Neural cell (in vitro differentiated cells): ENCODE results near the gene PRKCA. TPM values are rescaled to one million over a fixed set of nuclear protein-coding genes. Genes with fewer than 3 reads are reported as not detected.
"Not testable (repeated sequence)": the region's sequence is repeated elsewhere in the genome, so short reads cannot be mapped to it uniquely, and the experiment has no call there.

Source experiments
- H2AFZ ChIP-seq: fragments of 200-600, 300-800 bp; sonication (generic), shearing (Covaris generic); 2 replicates; pipeline ENCODE4 v1.6.0; 2014; ENCODE audit warnings: low read depth, mild to moderate bottlenecking, antibody characterized with exemption, low read length, moderate library complexity
- H3F3A ChIP-seq: fragments of 200-600 bp; shearing (Covaris generic); 2 replicates; pipeline ENCODE4 v1.6.1; 2016; ENCODE audit warnings: mild to moderate bottlenecking, moderate library complexity, mixed read lengths, antibody characterized with exemption, low read length; ENCODE audit not compliant: insufficient read depth, poor library complexity, severe bottlenecking
- H3K27ac ChIP-seq: fragments of 200-600, 300-800 bp; sonication (generic), shearing (Covaris generic); 2 replicates; pipeline ENCODE4 v1.5.1; 2014; ENCODE audit warnings: mild to moderate bottlenecking, low read length, moderate library complexity
- H3K27me3 ChIP-seq: fragments of 300-800, 200-600 bp; sonication (generic), shearing (Covaris generic); 2 replicates; pipeline ENCODE4 v1.6.0; 2014; ENCODE audit warnings: mild to moderate bottlenecking, low read depth, low read length, moderate library complexity; ENCODE audit not compliant: insufficient read depth
- H3K36me3 ChIP-seq: fragments of 300-800, 200-600 bp; sonication (generic), shearing (Covaris generic); 2 replicates; pipeline ENCODE4 v1.5.1; 2014; ENCODE audit warnings: mild to moderate bottlenecking, antibody characterized with exemption, low read length, moderate library complexity; ENCODE audit not compliant: insufficient read depth
- H3K4me2 ChIP-seq: fragments of 300-800, 200-600 bp; sonication (generic), shearing (Covaris generic); 2 replicates; pipeline ENCODE4 v1.6.0; 2014; ENCODE audit warnings: mild to moderate bottlenecking, low read length
- H3K4me3 ChIP-seq: fragments of 300-800, 200-600 bp; sonication (generic), shearing (Covaris generic); 2 replicates; pipeline ENCODE4 v1.5.1; 2014; ENCODE audit warnings: mild to moderate bottlenecking, low read length, moderate library complexity
- H3K79me2 ChIP-seq: fragments of 200-600 bp; shearing (Covaris generic); replicated peaks from 2 replicates; pipeline ENCODE4 v1.6.0; 2014; ENCODE audit warnings: mild to moderate bottlenecking, low read length, moderate library complexity; ENCODE audit not compliant: insufficient read depth
- H3K9ac ChIP-seq: fragments of 300-800, 200-600 bp; sonication (generic), shearing (Covaris generic); 2 replicates; pipeline ENCODE4 v1.6.1; 2016; ENCODE audit warnings: mild to moderate bottlenecking, low read length, mixed read lengths
- H3K9me2 ChIP-seq: fragments of 200-600 bp; shearing (Covaris generic); 2 replicates; pipeline ENCODE4 v1.6.1; 2016; ENCODE audit warnings: mild to moderate bottlenecking, low read length, mixed read lengths; ENCODE audit not compliant: insufficient read depth
- H3K9me3 ChIP-seq: fragments of 200-600, 300-800 bp; sonication (generic), shearing (Covaris generic); 2 replicates; pipeline ENCODE4 v1.6.1; 2016; ENCODE audit warnings: mild to moderate bottlenecking, mixed run types, low read length, moderate library complexity, mixed read lengths
- H4K20me1 ChIP-seq: fragments of 200-600 bp; shearing (Covaris generic); 2 replicates; pipeline ENCODE4 v1.6.1; 2016; ENCODE audit warnings: mild to moderate bottlenecking, mixed run types; ENCODE audit not compliant: insufficient read depth
- EP300 ChIP-seq: fragments of 450-650 bp; conservative IDR thresholded peaks from 2 replicates; pipeline ENCODE4 v1.6.1; 2014; ENCODE audit warnings: antibody characterized with exemption, mild to moderate bottlenecking, moderate library complexity; ENCODE audit not compliant: poor library complexity, severe bottlenecking
- EZH2 ChIP-seq: fragments of 200-600, 300-800 bp; shearing (Covaris generic), sonication (generic); IDR thresholded peaks from 2 replicates; pipeline ENCODE4 v1.6.1; 2014; ENCODE audit warnings: antibody characterized with exemption, low read length, borderline replicate concordance, mild to moderate bottlenecking; ENCODE audit not compliant: insufficient read depth, poor library complexity, severe bottlenecking
- MXI1 ChIP-seq: fragments of 450-650 bp; conservative IDR thresholded peaks from 2 replicates; pipeline ENCODE4 v1.6.1; 2014; ENCODE audit warnings: antibody characterized with exemption, mild to moderate bottlenecking; ENCODE audit not compliant: poor library complexity, severe bottlenecking
- POLR2AphosphoS5 ChIP-seq: IDR thresholded peaks from 2 replicates; pipeline ENCODE4 v1.6.1; 2012
- RAD21 ChIP-seq: fragments of 450-650 bp; conservative IDR thresholded peaks from 2 replicates; pipeline ENCODE4 v1.6.1; 2014; ENCODE audit warnings: antibody characterized with exemption, mild to moderate bottlenecking, moderate library complexity
- SMC3 ChIP-seq: fragments of 450-650 bp; conservative IDR thresholded peaks from 2 replicates; pipeline ENCODE4 v1.6.1; 2014; ENCODE audit warnings: antibody characterized with exemption, mild to moderate bottlenecking, moderate library complexity; ENCODE audit not compliant: poor library complexity
- TAF1 ChIP-seq: IDR thresholded peaks from 2 replicates; pipeline ENCODE4 v1.6.1; 2012; ENCODE audit warnings: low read depth
- polyA plus RNA-seq: library from polyadenylated mRNA; depleted of rRNA; stranded (reverse); fragments of >200 nt; gene quantifications from 2 replicates; pipeline ENCODE4 v1.2.3, GENCODE V29; 2014
- TF ChIP-seq, protein P1 (sequence below): fragments of 450-650 bp; IDR thresholded peaks from 2 replicates; pipeline ENCODE4 v1.5.1; 2014; ENCODE audit warnings: antibody characterized with exemption, mild to moderate bottlenecking, moderate library complexity; ENCODE audit not compliant: poor library complexity, severe bottlenecking
- TF ChIP-seq, protein P2 (sequence below): IDR thresholded peaks from 2 replicates; pipeline ENCODE4 v1.6.1; 2012; ENCODE audit warnings: borderline replicate concordance

The PRKCA gene
- polyA plus RNA-seq, 1 donor from 2014 or later = 5.9 TPM

DNA sequence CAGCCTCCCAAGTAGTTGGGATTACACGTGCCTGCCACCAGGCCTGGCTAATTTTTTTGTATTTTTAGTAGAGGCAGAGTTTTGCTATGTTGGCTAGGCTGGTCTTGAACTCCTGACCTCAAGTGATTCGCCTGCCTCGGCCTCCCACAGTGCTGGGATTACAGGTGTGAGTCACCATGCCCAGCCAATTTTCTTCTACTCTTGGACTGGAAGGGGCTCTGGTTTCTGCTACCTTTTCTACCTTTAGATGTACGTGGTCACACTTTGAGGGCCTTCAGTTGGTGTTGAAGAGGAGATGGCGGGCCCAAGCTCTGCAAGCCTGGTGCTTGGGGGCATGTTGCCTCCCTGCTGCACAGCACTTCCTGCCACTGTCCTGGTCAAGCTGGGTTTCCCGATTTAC, 173.6 kb downstream of the PRKCA start:
- H3F3A ChIP-seq = no peaks in the 10 kb centered on the region
- H3K4me2 ChIP-seq = no peak overlapping the region
- H3K27me3 ChIP-seq = no peaks in the 10 kb centered on the region
- H3K9me3 ChIP-seq = no peaks in the 10 kb centered on the region
- H3K27ac ChIP-seq = no peak overlapping the region
- TF ChIP-seq SMC3 (no peak), POLR2AphosphoS5 (no peak)
- H4K20me1 ChIP-seq = no peaks in the 10 kb centered on the region
- no peak overlapping the region for H3K9ac ChIP-seq
- H3K79me2 ChIP-seq = no peaks in the 10 kb centered on the region
- no peak overlapping the region for H3K4me3 ChIP-seq
- no peaks in the 10 kb centered on the region for H3K9me2 ChIP-seq
- no peak overlapping the region for H2AFZ ChIP-seq
- no peaks in the 10 kb centered on the region for H3K36me3 ChIP-seq

DNA sequence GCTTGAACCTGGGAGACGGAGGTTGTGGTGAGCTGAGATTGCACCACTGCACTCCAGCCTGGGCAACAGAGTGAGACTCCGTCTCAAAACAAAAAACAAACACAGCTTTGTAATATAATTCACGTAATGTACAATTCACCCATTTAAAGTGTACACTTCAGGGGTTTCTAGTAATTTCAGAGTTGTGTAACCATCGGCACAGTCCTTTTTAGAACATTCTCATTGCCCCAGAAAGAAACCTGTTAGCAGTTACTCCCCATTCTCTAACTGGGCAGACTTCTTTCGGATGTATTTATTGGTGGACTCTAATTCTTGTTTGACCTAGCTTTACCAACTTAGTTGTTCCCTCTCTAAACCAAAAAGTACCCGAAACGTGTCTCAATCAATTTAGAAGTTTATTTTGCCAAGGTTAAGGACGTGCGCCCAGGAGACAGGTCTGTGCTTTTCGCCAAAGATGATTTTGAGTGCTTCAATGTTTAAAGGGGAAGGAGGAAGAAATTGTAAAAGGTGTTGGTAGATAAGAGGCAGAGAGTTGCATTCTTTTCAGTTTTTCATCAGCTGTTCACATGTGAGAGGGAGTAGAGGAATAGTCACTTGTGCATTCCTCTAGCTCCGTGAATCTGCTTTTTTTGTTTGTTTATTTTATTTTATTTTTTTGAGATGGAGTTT, 175.3 kb downstream of the PRKCA start:
- H2AFZ ChIP-seq = no peak overlapping the region
- no peak overlapping the region for H3K4me3 ChIP-seq
- no peak overlapping the region for H3K27ac ChIP-seq
- H3K9ac ChIP-seq = no peak overlapping the region
- H4K20me1 ChIP-seq = no peaks in the 10 kb centered on the region
- H3K9me2 ChIP-seq = no peaks in the 10 kb centered on the region
- H3K4me2 ChIP-seq = no peak overlapping the region
- TF ChIP-seq, protein P1, sequence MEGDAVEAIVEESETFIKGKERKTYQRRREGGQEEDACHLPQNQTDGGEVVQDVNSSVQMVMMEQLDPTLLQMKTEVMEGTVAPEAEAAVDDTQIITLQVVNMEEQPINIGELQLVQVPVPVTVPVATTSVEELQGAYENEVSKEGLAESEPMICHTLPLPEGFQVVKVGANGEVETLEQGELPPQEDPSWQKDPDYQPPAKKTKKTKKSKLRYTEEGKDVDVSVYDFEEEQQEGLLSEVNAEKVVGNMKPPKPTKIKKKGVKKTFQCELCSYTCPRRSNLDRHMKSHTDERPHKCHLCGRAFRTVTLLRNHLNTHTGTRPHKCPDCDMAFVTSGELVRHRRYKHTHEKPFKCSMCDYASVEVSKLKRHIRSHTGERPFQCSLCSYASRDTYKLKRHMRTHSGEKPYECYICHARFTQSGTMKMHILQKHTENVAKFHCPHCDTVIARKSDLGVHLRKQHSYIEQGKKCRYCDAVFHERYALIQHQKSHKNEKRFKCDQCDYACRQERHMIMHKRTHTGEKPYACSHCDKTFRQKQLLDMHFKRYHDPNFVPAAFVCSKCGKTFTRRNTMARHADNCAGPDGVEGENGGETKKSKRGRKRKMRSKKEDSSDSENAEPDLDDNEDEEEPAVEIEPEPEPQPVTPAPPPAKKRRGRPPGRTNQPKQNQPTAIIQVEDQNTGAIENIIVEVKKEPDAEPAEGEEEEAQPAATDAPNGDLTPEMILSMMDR = no peak
- TF ChIP-seq, protein P2, sequence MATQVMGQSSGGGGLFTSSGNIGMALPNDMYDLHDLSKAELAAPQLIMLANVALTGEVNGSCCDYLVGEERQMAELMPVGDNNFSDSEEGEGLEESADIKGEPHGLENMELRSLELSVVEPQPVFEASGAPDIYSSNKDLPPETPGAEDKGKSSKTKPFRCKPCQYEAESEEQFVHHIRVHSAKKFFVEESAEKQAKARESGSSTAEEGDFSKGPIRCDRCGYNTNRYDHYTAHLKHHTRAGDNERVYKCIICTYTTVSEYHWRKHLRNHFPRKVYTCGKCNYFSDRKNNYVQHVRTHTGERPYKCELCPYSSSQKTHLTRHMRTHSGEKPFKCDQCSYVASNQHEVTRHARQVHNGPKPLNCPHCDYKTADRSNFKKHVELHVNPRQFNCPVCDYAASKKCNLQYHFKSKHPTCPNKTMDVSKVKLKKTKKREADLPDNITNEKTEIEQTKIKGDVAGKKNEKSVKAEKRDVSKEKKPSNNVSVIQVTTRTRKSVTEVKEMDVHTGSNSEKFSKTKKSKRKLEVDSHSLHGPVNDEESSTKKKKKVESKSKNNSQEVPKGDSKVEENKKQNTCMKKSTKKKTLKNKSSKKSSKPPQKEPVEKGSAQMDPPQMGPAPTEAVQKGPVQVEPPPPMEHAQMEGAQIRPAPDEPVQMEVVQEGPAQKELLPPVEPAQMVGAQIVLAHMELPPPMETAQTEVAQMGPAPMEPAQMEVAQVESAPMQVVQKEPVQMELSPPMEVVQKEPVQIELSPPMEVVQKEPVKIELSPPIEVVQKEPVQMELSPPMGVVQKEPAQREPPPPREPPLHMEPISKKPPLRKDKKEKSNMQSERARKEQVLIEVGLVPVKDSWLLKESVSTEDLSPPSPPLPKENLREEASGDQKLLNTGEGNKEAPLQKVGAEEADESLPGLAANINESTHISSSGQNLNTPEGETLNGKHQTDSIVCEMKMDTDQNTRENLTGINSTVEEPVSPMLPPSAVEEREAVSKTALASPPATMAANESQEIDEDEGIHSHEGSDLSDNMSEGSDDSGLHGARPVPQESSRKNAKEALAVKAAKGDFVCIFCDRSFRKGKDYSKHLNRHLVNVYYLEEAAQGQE = no peak
- TF ChIP-seq EP300 (no peak), TAF1 (no peak), MXI1 (no peak), EZH2 (no peak), SMC3 (no peak), RAD21 (no peak), POLR2AphosphoS5 (no peak)
- no peaks in the 10 kb centered on the region for H3K36me3 ChIP-seq
- no peaks in the 10 kb centered on the region for H3K27me3 ChIP-seq
- H3K79me2 ChIP-seq = no peaks in the 10 kb centered on the region
- H3K9me3 ChIP-seq = no peaks in the 10 kb centered on the region
- no peaks in the 10 kb centered on the region for H3F3A ChIP-seq

DNA sequence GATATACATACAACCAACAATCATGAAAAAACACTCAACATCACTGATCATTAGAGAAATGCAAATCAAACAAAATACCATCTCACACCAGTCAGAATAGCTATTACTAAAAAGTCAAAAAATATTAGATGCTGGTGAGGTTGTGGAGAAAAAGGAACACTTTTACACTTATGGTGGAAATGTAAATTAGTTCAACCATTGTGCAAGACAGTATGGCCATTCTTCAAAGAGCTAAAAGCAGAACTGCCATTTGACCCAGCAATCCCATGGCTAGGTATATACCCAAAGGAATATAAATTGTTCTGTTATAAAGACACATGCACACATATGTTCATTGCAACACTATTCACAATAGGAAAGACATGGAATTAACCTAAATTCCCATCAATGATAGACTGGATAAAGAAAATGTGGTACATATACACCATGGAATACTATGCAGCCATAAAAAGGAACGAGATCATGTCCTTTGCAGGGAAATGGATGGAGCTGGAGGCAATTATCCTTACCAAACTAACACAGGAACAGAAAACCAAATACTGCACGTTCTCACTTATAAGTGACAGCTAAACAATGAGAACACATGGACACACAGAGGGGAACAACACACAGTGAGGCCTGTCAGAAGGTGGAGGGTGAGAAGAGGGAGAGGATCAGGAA, 176.9 kb downstream of the PRKCA start:
- H3K27me3 ChIP-seq, H2AFZ ChIP-seq, H3K4me3 ChIP-seq, H3K36me3 ChIP-seq, H4K20me1 ChIP-seq, H3F3A ChIP-seq, H3K9me2 ChIP-seq, H3K4me2 ChIP-seq, H3K27ac ChIP-seq, H3K79me2 ChIP-seq, H3K9me3 ChIP-seq, H3K9ac ChIP-seq: not testable (repeated sequence)
